Pancreas (tissue), 10 donors: Measurements from ENCODE around the gene PPFIBP2. TPM values are rescaled to one million over a fixed set of nuclear protein-coding genes. Genes with fewer than 3 reads are reported as not detected.
A peak's percentile ranks its signal among the peaks of the same experiment; 100 is the strongest.

Source experiments
- ATAC-seq, 4 donors: fragments of 200-7000 bp; cut with Tn5 transposase; one replicate each; pipeline versions ENCODE4 v1.8.0 to v1.9.1; 2020; ENCODE audit warnings: mild to moderate bottlenecking in 4 of 4, moderate library complexity in 4 of 4
- DNase-seq, 6 donors: peaks; one replicate each; pipeline ENCODE4 v3.0.0-alpha.2; 2020
- FAIRE-seq: peaks from 2 replicates; lab custom pipeline; 2012; peaks lifted over from hg19 to GRCh38; lab: Jason Lieb, UNC
- H3K27ac ChIP-seq, 4 donors: fragments of 200-600 bp; sonication (generic); 1 replicate in 3 of 4; 2 replicates in 1 of 4; pipeline versions ENCODE4 v1.5.0 to v1.8.0; 2020
- H3K27me3 ChIP-seq, 4 donors: fragments of 200-600 bp; one replicate each; pipeline ENCODE4 v1.8.0; 2021
- H3K36me3 ChIP-seq, 3 donors: fragments of 200-600 bp; sonication (generic) in 1 of 3; one replicate each; pipeline versions ENCODE4 v1.5.0 to v1.8.0; 2020 to 2021
- H3K4me1 ChIP-seq, 3 donors: fragments of 200-600 bp; one replicate each; pipeline ENCODE4 v1.8.0; 2021
- H3K4me3 ChIP-seq, 4 donors: fragments of 200-600 bp; sonication (generic) in 2 of 4; one replicate each; pipeline versions ENCODE4 v1.5.0 to v1.8.0; 2020 to 2021
- H3K9me3 ChIP-seq, 4 donors: fragments of 200-600 bp; one replicate each; pipeline ENCODE4 v1.8.0; 2021
- CTCF ChIP-seq, 4 donors: fragments of 200-600 bp; sonication (generic) in 3 of 4; IDR thresholded peaks; one replicate each; pipeline versions ENCODE4 v1.5.0 to v1.8.0; 2021; ENCODE audit warnings: antibody characterized with exemption in 4 of 4
- WGBS, 2 donors: extraction: QIAGEN DNeasy Blood & Tissue Kit; methylation state at CpG; one replicate each; pipeline ENCODE4 v1.1.7; 2013; 5-methylcytosine and 5-hydroxymethylcytosine counted together
- intact Hi-C, 3 donors: fragments of 100-400 bp; cut with DNase I; formaldehyde crosslinking; loops; one replicate each; pipeline versions ENCODE4 v1.11.1 to v1.14.2; 2022
- polyA plus RNA-seq, 2 donors: library from polyadenylated mRNA; stranded (reverse); fragments of 200-250 nt; gene quantifications; one replicate each; pipeline ENCODE4 v1.2.3, GENCODE V29; 2013
- total RNA-seq, 6 donors: library from RNA; stranded (reverse); fragmentation: NEBNext Ultra II Directional in 4 of 6; extraction: Animal tissue kit (Norgen Biotek cat#: 25700) in 4 of 6; gene quantifications; one replicate each; pipeline versions ENCODE4 v1.2.1 to v1.2.4, GENCODE V29; 2021 to 2023
- donor health status: healthy with polysubstance abuse.
- donor health status: DM: no; HTN: no; CAD: no; lungs with moderate emphysema.
- donor health status: DM: no; HTN: no; CAD: no.
- donor health status: control.
- donor health status: control.
- donor health status: Bipolar disorder and iron deficiency.
- donor health status: DM: yes; HTN: yes; CAD: no.
- donor health status: DM: no; HTN: no; CAD: no.
- donor health status: DM: no; HTN: no; CAD: no.
- donor health status: DM: yes; HTN: yes; CAD: no.

Gene PPFIBP2
- total and polyA plus RNA-seq, 8 donors, result 8.0 to 24.7 (median 11.4) TPM

- Histone ChIP-seq H3K36me3 (no peaks in the 10 kb centered on the region), H3K4me3 (no peak overlapping the region), H3K27me3 (no peaks in the 10 kb centered on the region), H3K4me1 (peaks cover 0 to 10% (median 5%) of the 10 kb centered on the region in 3 donors), H3K27ac (no peak overlapping the region), H3K9me3 (no peaks in the 10 kb centered on the region)
- WGBS, 2 donors, result 68 to 82% methylated on average over 4 of the region's 4 CpGs
- DNase-seq, result no peak
- no peak for TF ChIP-seq CTCF (IDR thresholded peaks at IDR 0.05)
- no peak for ATAC-seq
- intact Hi-C loops, result no loop called here
- FAIRE-seq, result no peak
Observed at GRCh38 chr11:7670641-7671040, 156.8 kb downstream of the PPFIBP2 start.

- H3K27me3 ChIP-seq, result no peaks in the 10 kb centered on the region
- 38% methylated on average over 10 of the region's 10 CpGs for WGBS, 2 donors
- intact Hi-C loops, result no loop called here
- DNase-seq (no peak), FAIRE-seq (no peak), ATAC-seq (peak in 3 of 4 donors; percentile 5 to 13 (median 5))
- no peak for TF ChIP-seq CTCF (IDR thresholded peaks at IDR 0.05)
- H3K4me3 ChIP-seq, result no peak overlapping the region
- H3K9me3 ChIP-seq, result no peaks in the 10 kb centered on the region
- H3K4me1 ChIP-seq, result peaks cover 0 to 10% (median 5%) of the 10 kb centered on the region in 3 donors
- no peak overlapping the region for H3K27ac ChIP-seq
- H3K36me3 ChIP-seq, result no peaks in the 10 kb centered on the region
Observed at GRCh38 chr11:7671347-7672215, 157.8 kb downstream of the PPFIBP2 start.

- TF ChIP-seq CTCF (IDR thresholded peaks at IDR 0.05), result no peak
- 89 to 97% methylated on average over 16 of the region's 16 CpGs for WGBS, 2 donors
- H3K4me3 ChIP-seq, result no peak overlapping the region
- H3K36me3 ChIP-seq, result no peaks in the 10 kb centered on the region
- no peaks in the 10 kb centered on the region for H3K27me3 ChIP-seq
- H3K27ac ChIP-seq, result no peak overlapping the region
- no peaks in the 10 kb centered on the region for H3K9me3 ChIP-seq
- FAIRE-seq (no peak), ATAC-seq (no peak), DNase-seq (no peak)
- intact Hi-C loops, result no loop called here
- peaks cover 0 to 10% (median 5%) of the 10 kb centered on the region in 3 donors for H3K4me1 ChIP-seq
Observed at GRCh38 chr11:7672276-7672959, 158.6 kb downstream of the PPFIBP2 start.

GRCh38 chr11:7672960-7673723 is 159.3 kb downstream of the PPFIBP2 start, which contains the start of gene CYB5R2:
Gene CYB5R2 (minus strand): TSS chr11:7673500. CDS start chr11:7672825, 675 bp downstream.
- ATAC-seq, result peak; percentile 92 to 94 (median 93)
- no peak for TF ChIP-seq CTCF (IDR thresholded peaks at IDR 0.05)
- 13 to 16% methylated on average over 39 to 40 of the region's 40 CpGs for WGBS, 2 donors
- peak within 1 kb of the TSS; percentile 10 to 74 (median 48) for H3K4me3 ChIP-seq
- H3K36me3 ChIP-seq, result no peaks in the 10 kb centered on the region
- H3K27me3 ChIP-seq, result no peaks in the 10 kb centered on the region
- intact Hi-C loops, result no loop called here
- H3K27ac ChIP-seq, result no peak within 1 kb of the TSS
- DNase-seq, result peak; percentile 68 to 88 (median 78)
- peaks cover 0 to 10% (median 5%) of the 10 kb centered on the region in 3 donors for H3K4me1 ChIP-seq
- FAIRE-seq, result no peak
- no peaks in the 10 kb centered on the region for H3K9me3 ChIP-seq
